LNCaP clone FGC (cell line): Measurements from ENCODE around the gene CARS1.
"Not testable (repeated sequence)": the region's sequence is repeated elsewhere in the genome, so short reads cannot be mapped to it uniquely, and the experiment has no call there.

Experiments
- DNase-seq: peaks from one replicate; pipeline ENCODE4 v3.0.0-alpha.2; 2011; ENCODE audit warnings: low read depth
- H3K4me3 ChIP-seq: 2 replicates; pipeline ENCODE4 v1.5.1; 2011; ENCODE audit warnings: mild to moderate bottlenecking, low read depth, low read length, control low read depth
- TF ChIP-seq, protein P1 (sequence below): IDR thresholded peaks from 2 replicates; pipeline ENCODE4 v1.5.1; 2012; ENCODE audit warnings: mild to moderate bottlenecking; ENCODE audit not compliant: control insufficient read depth, insufficient read depth; ENCODE audit errors: extremely low read depth

The CARS1 gene

GRCh38 chr11:3069425-3069824 lies 12.2 kb upstream of the CARS1 start:
- DNase-seq: no peak
- TF ChIP-seq, protein P1, sequence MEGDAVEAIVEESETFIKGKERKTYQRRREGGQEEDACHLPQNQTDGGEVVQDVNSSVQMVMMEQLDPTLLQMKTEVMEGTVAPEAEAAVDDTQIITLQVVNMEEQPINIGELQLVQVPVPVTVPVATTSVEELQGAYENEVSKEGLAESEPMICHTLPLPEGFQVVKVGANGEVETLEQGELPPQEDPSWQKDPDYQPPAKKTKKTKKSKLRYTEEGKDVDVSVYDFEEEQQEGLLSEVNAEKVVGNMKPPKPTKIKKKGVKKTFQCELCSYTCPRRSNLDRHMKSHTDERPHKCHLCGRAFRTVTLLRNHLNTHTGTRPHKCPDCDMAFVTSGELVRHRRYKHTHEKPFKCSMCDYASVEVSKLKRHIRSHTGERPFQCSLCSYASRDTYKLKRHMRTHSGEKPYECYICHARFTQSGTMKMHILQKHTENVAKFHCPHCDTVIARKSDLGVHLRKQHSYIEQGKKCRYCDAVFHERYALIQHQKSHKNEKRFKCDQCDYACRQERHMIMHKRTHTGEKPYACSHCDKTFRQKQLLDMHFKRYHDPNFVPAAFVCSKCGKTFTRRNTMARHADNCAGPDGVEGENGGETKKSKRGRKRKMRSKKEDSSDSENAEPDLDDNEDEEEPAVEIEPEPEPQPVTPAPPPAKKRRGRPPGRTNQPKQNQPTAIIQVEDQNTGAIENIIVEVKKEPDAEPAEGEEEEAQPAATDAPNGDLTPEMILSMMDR: no peak
- no peak overlapping the region for H3K4me3 ChIP-seq

- DNase-seq, H3K4me3 ChIP-seq: not testable (repeated sequence)
Measured at GRCh38 chr11:3066308-3066707, 9.1 kb upstream of the CARS1 start.

GRCh38 chr11:3064709-3065108 lies 7.5 kb upstream of the CARS1 start:
- not testable (repeated sequence) for H3K4me3 ChIP-seq, DNase-seq

DNA sequence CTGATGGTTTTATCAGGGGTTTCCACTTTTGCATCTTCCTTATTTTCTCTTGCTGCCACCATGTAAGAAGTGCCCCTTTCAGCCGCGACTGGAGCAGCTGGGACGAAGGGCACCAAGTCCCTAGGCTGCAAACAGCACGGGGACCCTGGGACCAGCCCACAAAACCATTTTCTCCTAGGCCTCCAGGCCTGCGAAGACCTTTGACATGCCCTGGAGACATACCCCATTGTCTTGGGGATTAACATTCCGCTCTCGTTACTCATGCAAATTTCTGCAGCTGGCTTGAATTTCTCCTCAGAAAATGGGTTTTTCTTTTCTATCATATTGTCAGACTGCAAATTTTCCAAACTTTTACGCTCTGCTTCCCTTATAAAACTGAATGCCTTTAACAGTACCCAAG lies 6.7 kb upstream of the CARS1 start:
- not testable (repeated sequence) for H3K4me3 ChIP-seq, DNase-seq

GRCh38 chr11:3063432-3063831 lies 6.2 kb upstream of the CARS1 start:
- not testable (repeated sequence) for H3K4me3 ChIP-seq, DNase-seq

DNA sequence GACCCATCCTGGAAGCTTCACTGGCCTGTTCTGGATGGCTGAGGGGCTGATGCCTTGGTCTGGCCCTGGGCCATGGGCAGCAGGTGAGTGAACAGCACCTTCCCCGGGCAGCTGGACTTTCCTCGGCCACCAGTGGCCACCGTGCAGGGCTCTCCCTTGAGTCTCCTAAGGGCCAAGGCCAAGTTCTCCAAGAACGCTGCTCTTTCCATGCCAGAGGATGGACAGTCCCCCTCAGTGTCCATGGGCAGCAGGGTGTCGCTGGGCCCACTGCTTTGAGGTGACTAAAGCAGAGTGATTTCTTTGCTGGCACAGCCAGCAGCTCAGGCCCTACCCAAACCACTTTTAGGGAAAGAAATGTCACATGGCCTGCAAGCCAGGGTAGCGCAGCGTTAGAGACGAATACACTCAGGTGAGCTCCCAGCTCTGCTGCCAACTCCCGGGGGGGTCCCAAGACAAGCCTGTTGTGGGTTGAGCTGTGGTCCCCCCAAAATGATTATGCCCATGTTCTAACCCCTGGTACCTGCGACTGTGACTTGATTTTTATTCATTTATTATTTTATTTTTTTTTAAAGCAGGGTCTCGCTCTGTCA lies 3.3 kb upstream of the CARS1 start:
- no peak overlapping the region for H3K4me3 ChIP-seq
- no peak for DNase-seq
- TF ChIP-seq, protein P1: no peak

DNA sequence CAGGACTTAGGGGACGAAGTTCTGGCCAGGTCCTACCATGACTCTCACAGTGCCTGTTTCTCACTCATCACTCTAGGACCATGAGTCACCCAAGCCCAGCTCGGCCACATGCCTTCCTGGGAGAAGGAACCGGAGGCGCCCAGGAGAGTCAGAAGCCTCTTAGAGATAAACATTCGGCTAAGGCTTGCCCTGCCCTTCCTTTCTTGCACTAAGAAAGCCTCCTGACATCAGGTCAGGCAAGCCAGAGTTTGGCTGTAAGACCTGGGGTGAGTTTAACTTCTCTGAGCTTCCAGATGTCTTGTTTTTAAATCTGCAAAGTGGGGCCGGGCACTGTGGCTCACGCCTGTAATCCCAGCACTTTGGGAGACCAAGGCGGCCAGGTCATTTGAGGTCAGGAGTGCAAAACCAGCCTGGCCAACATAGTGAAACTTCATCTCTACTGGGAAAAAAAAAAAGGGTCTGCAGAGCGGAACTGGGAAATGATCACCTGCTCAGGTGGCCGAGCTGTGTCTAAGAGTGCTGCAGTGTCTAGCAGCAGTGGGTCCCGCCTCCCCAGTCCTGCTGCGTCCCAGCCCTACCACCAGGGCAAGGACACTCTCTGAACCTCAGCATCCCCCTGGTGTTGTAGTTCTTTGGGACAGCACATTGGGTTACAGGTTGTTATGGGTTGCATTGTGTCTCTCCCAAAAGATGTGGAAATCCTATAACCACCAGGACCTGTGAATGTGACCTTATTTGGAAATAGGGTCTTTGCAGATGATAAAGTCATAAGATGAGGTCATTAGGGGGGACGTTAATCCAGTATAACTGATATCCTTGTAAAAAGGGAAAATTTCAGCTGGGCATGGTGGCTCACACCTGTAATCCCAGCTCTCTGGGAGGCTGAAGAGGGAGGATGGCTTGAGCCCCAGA lies 1.8 kb upstream of the CARS1 start:
- DNase-seq: no peak
- TF ChIP-seq, protein P1: no peak
- H3K4me3 ChIP-seq: no peak overlapping the region

DNA sequence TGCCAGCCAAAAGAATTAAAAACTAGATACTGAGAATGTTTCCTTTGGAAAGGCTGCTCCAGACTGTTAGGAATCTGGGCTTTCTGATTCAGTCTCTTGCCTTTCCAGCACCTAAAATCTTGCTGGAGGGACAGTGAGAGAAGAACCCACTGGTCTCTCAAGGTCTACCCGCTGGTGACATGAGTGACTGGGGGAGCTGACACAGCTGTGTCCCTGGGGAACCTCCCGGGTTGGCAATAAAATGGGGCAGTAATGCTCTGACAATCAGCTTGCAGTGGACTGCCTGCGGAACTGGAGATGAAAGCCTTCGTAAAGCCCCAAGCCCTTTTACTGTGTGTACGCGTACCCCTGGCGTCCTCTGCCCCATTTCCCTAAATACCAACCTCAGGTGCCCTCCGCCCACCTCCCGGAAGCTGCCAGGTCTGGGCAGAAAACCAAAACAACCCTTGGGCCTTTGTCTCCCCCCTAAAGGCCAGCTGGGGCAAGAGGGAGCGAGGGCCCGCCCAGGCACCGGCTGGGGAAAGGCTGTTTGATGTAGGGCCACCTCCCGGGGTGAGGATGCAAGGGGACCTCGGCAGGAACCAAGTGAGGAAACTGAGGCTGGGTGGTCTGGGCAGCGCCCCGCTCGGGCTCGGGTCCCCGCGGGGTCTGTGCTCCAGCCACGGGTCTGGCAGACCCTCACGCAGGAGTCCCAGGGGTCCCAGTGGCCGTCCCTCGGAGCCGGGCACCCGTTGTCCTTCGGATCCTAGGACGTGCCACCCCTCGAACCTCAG lies 741 bp downstream of the CARS1 start:
- H3K4me3 ChIP-seq: peak overlapping the region; percentile 98
- TF ChIP-seq, protein P1: no peak
- no peak for DNase-seq
